Hematopoietic multipotent progenitor cell treated with erythropoietin and hydrocortisone succinate and interleukin-3 and kit ligand, for 17 days (in vitro differentiated cells): ENCODE measurements around the gene P3H2.

Source experiments
- DNase-seq: peaks from one replicate; pipeline ENCODE4 v3.0.0-alpha.2; 2015; ENCODE audit warnings: low spot score

Gene P3H2

GRCh38 chr3:190053919-190054672, 66.6 kb downstream of the P3H2 start:
- DNase-seq: no peak

DNA sequence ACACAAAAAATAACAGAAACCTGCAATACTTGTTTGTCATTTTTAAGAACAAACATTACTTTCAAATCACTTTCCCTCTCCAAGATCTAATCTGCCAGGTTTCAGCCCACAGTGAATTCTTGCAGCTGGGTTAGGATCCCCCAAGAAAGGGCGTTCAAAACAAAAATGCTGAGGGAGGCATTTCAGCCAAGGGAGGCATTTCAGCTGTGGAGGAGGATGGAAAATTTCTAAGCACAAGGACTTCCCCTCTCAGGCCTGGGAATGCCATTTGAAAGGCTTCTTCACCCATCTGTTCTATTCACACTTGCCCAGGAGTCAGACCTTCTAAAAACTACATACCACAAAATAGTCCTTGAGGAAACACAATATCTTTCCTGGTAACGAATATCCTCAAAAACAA, 69.1 kb downstream of the P3H2 start:
- DNase-seq: no peak

DNA sequence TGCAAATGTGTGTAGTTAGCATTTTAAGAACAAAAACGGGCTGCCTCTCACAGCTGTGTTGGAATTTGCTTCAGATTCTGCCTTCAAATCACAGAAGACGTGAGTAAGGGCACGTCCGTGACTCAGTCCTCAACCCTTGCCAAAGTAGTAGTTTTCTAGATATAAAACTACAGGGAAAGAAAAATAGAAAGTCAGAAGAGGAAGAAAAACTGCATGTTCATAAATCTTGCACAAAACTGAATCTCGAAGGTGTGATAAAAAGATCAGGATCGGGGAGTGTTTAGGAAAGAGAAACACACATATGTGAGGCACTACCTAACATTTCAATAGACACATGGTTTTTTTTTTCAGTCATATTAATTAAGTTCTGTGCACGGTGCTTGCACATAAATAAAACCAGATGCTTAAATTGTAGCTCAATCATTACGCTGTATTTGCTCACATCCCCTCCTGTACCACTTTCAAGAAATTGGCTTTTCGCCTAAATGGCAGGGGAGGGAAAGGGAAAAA, 71.7 kb downstream of the P3H2 start:
- DNase-seq: no peak

GRCh38 chr3:190044974-190045373, 75.7 kb downstream of the P3H2 start:
- DNase-seq: no peak

DNA sequence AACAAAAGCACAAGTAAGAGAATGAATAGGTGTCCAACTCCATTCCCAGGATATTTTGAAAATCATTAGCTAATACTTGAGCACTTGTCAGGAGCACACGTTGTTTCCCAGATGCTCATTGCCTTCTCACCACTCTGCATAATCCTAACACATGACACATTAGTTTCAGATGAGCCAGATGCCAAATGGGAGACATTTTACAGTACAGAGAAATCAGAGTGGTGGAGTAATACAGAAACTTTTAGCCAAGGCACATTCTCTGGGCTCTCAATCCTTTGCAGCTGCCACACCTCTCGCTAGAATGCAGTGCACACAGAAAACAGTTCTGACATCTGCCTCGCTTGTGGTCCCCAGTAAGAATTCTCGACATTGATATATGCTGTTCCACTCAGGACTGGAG, 76.6 kb downstream of the P3H2 start:
- no peak for DNase-seq

DNA sequence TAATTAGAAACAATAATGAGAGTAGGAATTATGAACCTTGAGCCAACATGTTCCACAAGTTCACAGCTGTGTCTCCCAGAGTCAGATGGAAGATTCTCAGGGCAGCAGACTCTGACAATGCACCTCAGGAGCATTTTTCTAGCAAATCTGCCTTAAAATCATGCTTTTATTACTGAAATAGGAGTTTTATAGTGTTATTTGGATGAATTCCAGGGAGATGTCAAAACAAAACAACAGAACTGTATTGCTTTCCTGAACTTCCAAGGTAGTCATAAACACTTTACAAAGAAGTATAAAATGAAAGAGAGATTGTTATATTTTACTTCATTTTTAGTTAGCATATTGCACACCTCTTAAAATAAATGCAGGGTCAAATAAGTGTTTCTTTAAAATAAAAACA, 77.0 kb downstream of the P3H2 start:
- DNase-seq: no peak

DNA sequence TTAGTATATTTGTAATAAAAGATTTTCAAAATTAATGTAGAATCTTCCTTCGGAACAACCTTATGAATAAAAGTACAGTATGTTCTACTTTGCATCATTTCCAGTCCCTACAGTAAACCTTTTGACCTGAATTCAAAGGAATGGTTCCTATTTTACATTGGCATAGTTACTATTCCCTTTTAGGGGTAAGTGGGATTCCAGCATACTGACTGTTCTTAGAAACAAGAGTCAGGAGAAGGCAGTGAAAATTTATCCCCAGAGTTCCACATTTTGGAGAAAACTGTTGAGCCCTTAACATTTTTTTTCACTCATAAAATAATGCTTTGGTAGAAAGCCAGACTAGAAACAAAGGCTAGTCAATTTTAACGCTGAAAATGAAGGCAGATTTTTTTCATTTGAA, 78.1 kb downstream of the P3H2 start:
- no peak for DNase-seq

DNA sequence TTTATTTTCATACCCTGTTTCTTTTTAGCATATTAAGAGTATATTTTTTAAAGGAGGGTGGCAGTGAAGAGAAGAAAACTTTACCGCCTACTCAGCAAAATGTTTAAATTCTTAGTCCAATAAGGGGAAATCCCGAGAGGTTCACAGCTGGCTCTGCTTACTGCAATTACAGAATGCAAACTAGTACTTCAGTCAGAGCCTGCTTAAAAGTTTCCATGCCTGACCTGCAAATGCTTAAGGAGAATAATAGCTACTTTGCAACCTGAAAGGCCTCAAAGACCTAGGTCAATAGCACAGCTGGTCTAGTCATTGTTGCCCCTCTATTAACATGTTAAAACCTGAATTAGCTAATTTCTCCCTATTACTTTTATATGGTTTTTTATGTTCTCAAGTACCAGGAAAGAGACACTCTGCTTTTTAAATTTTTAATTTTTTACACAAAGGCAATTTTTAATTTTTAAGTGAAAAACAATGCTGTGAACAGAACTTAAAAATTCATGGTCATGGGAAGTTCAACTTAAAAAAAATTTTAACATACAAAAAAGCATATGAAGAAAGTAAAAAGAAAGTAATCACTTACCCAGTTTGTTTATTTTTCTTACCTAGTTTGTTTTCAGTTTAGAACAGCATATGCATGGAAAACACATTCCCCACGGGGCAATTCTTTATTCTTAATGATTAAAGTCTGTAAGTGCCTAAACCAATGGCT, 79.2 kb downstream of the P3H2 start:
- no peak for DNase-seq

DNA sequence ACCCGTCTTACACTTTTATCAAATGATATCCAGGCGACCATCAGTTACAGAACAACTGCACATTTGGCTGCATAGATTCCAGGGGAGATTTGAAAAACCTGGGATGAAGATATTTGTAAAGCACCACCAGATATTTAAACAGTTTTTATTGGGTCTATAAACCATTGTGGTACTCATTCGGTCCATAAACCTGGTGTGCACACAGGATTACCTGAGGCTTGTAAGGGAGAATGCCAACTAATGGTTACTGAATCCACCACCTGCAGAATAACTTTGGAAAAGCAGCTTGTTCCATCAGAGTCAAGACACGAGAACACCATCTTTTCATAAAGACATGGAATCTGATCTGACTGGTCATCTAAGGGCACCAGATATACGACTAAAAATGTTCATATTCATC, 80.6 kb downstream of the P3H2 start:
- DNase-seq: no peak

DNA sequence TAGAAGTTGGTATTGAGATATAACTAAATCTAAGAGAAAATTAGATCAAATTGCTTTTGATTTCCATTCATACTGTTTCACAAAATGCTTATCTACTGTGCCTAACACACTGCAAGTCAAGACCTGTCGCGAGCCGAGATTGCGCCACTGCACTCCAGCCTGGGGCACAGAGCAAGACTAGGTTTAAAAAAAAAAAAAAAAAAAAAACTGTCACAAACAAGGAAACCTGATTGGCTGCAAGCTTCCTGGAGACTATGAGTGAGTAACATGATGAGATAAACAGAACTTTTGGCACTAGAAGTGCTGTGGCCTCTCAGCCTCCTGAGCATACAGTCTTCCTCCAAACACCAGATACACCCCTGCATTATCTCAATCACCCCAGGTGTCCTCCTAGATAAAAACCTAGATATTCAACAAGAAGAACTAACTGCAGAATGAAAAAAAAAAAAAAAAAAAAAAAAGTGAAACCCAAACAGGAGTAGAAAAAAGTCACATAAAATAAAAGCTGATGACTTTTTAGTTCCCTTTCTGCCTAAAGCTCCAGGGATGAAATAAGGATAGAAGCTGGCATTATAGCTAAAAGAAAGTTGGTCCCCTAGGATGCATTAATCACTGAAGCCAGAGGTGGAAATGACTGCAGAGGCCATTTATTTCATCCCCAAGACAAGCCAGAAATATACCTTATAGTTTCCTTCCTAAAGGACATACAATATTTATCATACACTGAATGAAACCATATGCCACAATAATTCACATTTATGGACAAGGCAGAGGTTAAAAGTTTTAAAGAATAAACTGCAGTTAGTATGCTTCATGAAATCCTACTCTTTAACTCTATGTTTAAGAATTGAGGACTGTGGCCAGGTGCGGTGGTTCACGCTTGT, 82.4 kb downstream of the P3H2 start:
- DNase-seq: no peak

DNA sequence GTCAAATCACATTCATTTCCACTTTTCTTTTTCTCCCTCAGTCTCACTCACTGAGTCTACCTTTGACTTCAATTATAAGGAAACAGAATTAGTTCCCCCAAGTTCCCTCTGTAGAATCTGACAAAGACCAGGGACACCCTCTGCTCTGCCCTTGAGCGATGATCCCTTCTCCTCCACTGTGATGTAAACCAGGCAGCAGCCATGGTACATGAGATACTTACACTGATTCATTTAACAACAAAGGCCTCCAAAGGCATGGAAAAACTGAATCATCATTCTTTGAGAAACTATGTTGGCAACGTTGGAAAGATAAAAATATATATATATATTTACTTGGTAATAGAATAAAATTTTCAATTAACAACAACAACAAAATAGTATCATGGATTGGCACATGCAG, 84.1 kb downstream of the P3H2 start:
- DNase-seq: no peak

- no peak for DNase-seq
These were observed 86.3 kb downstream of the P3H2 start for GRCh38 chr3:190034446-190034845.

- no peak for DNase-seq
These were observed 87.8 kb downstream of the P3H2 start for GRCh38 chr3:190032923-190033322.

DNA sequence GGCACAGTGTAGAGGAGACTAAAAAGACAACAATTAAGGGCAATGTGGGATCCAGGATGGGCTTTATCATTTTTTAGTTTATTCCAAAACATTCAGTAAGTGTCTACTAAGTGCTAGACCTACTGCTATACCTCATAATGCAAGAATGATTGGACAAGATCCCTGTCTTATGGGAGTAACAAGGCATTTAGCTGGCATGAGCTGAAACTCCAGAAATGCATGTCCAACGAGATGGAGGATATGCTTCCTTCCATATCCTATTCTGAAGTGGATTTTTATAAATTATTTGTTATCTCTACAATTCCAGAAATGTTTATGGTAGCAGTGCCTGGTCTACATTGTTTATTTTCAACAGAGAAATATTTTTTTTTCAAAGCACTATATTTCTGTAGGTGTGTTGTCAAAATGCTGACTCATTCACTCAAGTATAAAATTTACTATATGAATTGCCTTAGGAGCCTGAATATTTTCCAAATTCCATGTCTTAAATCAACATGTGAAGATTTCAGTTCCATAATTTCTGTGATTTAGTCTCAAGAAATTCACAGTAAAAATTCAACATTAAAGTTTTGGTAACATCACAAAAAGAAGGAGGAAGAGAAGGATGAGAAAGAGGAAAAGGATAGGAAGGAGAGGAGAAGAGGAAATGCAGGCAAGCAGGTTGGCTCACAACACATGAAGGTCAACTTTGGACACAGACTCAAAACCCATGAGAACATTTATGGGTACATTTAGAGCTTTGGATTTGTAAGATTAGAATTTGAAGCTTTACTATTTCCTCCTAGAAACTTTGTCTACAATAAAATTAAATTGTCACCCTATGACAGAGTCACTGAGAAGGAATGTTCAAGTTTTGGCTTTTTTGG, 88.6 kb downstream of the P3H2 start:
- no peak for DNase-seq

- DNase-seq: no peak
These were observed 93.6 kb downstream of the P3H2 start for GRCh38 chr3:190027116-190027515.

DNA sequence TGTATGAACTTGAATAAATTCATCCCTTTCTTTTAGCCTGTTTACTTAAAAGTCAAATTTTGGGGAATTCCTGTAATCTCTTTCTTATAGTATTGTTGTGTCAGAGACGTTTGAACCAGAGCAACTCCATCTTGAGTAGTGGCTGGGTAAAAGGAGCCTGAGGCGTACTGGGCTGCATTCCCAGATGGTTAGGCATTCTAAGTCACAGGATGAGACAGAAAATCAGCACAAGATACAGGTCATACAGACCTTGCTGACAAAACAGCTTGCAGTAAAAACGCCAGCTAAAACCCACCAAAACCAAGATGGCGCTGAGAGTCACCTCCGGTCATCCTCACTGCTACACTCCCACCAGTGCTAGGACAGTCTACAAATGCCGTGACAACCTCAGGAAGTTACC, 94.5 kb downstream of the P3H2 start:
- no peak for DNase-seq

GRCh38 chr3:190024912-190025311, 95.8 kb downstream of the P3H2 start:
- DNase-seq: no peak

DNA sequence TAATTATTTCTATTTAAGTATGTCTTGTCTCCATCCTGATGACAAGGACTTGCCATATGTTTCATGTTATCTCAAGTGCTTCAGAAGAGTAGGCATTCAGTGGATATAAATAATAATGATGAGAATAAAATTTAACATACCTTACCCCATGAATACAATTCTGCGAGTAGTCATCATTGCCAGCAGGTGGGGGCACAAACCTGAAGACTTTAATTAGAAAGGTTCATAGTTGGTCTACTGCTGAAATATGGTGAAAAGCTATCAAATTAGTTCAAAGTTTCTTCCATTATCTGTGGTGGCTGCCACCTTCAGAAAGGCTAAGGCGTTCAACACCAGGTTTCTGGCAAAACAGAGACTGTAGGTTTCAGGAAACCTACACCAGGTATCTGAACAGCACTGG, 100.9 kb downstream of the P3H2 start:
- no peak for DNase-seq

- no peak for DNase-seq
These were observed 101.7 kb downstream of the P3H2 start for GRCh38 chr3:190019006-190019405.

DNA sequence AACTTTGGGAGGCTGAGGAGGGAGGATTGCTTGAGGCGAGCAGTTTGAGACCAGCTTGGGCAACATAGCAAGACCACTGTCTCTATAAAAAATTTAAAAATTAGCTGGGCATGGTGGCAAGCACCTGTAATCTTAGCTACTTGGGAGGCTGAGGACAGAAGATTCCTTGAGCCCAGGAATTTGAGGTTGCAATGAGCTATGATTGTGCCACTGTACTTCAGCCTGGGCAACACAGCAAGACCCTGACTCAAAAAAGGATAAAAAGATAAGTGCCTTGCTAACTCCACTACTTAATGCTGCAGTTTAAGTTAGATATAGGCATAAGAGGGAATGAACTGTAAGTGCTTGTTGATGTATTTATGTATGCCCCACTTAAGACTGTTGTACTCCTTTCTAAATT, 102.2 kb downstream of the P3H2 start:
- DNase-seq: no peak

GRCh38 chr3:190017521-190018288, 103.0 kb downstream of the P3H2 start:
- no peak for DNase-seq
